MM.1S (cell line): ENCODE results near the gene HOMER2.

Source experiments
- EZH2 ChIP-seq: fragments of 300-600 bp; sonication (generic); optimal IDR thresholded peaks from 2 replicates; pipeline ENCODE3; 2017; ENCODE audit warnings: low read depth, mild to moderate bottlenecking, antibody characterized with exemption, low read length, mixed read lengths
- EZH2phosphoT487 ChIP-seq: fragments of 300-600 bp; sonication (generic); IDR thresholded peaks from 2 replicates; pipeline ENCODE4 v1.6.1; 2018; ENCODE audit warnings: antibody characterized with exemption, low read length
- TF ChIP-seq, protein P1 (sequence below): fragments of 300-600 bp; sonication (generic); IDR thresholded peaks from 2 replicates; pipeline ENCODE4 v1.5.1; 2016; ENCODE audit warnings: antibody characterized with exemption, low read length, mixed read lengths

DNA sequence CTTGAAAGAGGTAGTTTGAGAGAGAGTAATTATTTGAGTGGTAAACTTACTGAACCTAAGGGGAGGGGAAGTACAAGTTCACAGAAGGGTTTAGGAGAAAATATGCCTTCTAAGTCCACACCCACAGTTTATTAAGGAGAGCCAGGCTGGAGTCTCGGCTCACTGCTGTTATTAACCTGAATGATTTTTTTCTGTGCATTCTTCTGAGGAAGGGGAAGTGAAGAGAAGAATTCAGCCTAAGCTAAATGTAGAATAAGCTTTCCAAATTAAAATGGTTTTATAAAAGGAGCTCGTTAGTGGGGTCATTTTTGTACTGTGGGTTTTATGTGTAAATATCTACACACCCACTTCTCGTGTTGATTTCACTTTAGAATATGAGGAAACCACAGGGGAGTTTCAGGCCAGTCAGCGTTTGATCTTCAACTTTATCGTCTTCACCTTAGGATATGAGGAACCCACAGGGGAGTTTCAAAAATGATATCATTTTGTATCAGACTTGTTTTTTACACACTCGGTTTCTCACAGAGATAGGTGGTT, 141.6 kb downstream of the HOMER2 start:
- TF ChIP-seq EZH2 (no peak), EZH2phosphoT487 (no peak)
- TF ChIP-seq, protein P1, sequence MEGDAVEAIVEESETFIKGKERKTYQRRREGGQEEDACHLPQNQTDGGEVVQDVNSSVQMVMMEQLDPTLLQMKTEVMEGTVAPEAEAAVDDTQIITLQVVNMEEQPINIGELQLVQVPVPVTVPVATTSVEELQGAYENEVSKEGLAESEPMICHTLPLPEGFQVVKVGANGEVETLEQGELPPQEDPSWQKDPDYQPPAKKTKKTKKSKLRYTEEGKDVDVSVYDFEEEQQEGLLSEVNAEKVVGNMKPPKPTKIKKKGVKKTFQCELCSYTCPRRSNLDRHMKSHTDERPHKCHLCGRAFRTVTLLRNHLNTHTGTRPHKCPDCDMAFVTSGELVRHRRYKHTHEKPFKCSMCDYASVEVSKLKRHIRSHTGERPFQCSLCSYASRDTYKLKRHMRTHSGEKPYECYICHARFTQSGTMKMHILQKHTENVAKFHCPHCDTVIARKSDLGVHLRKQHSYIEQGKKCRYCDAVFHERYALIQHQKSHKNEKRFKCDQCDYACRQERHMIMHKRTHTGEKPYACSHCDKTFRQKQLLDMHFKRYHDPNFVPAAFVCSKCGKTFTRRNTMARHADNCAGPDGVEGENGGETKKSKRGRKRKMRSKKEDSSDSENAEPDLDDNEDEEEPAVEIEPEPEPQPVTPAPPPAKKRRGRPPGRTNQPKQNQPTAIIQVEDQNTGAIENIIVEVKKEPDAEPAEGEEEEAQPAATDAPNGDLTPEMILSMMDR, result no peak
